Ishikawa (cell line): ENCODE data around the gene TSPAN9.

Experiments used
- CREB1 ChIP-seq: IDR thresholded peaks from 2 replicates; pipeline ENCODE4 v1.6.1; 2012; ENCODE audit warnings: low read depth
- EP300 ChIP-seq: IDR thresholded peaks from 2 replicates; pipeline ENCODE4 v1.6.1; 2012; ENCODE audit warnings: borderline replicate concordance
- RAD21 ChIP-seq: IDR thresholded peaks from 2 replicates; pipeline ENCODE4 v1.6.1; 2012; ENCODE audit warnings: low read depth
- TAF1 ChIP-seq: IDR thresholded peaks from 2 replicates; pipeline ENCODE4 v1.6.1; 2012; ENCODE audit warnings: low read depth, mild to moderate bottlenecking
- TEAD4 ChIP-seq: IDR thresholded peaks from 2 replicates; pipeline ENCODE4 v1.6.1; 2012
- TF ChIP-seq, protein P1 (sequence below): IDR thresholded peaks from 2 replicates; pipeline ENCODE4 v1.6.1; 2012

DNA sequence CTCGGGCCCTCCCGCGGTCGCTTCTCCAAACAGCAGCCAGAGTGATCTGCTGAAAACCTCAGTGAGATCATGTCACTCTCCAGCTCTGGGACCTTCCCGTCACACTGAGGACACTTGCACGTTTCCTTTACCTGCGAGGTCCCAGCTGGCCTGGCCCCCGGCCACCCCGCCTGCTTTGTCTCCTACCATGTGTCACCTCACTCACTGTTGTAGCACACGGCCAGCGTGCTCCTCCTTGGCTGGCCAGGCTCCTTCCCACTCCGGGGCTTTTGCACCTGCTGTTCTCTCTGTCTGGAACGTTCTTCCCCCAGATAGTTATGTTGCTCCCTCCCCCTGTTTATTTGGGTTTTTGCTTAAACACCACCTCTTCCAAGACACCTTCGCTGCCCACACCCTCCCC, 199.0 kb downstream of the TSPAN9 start:
- no peak for TF ChIP-seq TAF1
- TF ChIP-seq CREB1: no peak
- TF ChIP-seq EP300: no peak
- TF ChIP-seq, protein P1, sequence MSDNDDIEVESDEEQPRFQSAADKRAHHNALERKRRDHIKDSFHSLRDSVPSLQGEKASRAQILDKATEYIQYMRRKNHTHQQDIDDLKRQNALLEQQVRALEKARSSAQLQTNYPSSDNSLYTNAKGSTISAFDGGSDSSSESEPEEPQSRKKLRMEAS: no peak
- no peak for TF ChIP-seq TEAD4
- TF ChIP-seq RAD21: no peak
